Measurements from ENCODE around the gene BEND5.

BEND5 gene

DNA sequence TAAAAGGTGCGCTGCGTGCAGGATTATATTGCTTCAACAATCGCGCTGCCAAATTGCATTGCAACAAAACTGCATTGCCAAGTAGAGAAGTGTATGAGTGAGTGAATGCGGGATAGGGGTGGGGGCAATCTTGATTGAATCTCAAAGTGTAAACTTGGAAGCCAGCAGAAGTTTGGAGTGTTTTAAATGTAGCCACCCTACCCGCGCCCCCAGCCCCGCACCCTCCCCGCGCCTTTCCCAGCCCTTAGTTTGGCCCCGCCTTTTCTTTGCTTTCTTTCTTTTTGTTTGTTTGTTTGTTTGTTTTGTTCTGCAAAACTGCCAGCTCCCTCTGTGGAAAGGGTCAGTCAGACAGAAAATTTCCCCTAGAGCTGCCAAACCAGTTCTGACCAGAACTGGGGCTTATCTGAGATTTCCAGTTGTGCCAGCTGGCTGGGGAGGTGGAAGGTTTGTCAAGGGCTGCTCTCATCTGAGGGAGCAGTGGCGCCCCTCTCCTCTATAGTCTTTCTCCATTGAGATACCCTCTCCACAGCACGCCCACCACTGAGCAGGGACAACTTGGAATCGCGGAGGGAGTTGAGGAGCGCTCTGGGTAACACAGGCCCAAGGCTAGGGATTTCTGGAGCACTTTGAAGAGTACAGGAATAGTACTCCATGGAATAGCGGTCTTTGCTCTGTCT is 666 bp upstream of the BEND5 start:
- Mint-ChIP-seq H3K27me3 (no peaks in the 10 kb centered on the region), H3K9me3 (ENCODE audit: low read depth) (no peaks in the 10 kb centered on the region), H3K27ac (peak overlapping the region; percentile 46), H3K4me1 (ENCODE audit: low read depth) (peaks cover 47% of the 10 kb centered on the region), H3K36me3 (peaks cover under 1% of the 10 kb centered on the region), H3K4me3 (peak overlapping the region; percentile 89)

DNA sequence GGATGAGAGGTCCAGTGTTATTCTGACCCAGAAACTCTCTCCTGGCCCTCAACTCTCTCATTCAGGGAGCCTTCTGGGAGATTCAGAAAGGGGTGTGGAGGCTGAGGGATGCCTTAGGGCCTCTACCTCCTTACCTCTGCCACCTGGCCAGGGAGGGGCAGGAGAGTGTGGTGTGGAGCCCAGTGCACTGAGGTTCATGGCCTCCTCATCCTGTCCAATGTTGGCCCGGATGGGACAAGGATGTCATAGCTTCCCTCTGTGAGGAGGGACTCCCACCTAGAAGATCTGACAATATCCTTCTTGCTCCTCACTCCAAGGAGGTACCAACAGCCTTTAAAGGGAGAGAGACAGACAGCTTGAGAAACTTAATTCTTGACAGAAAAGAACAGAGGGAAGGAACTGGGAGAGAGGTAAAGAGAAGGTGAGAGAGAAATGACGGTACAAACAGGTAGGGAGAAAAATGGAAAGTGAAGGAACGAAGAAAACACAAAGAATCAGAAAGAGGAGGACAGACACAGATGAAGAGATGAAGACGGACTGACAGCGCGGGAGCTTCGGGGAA is 779 bp downstream of the BEND5 start:
- H3K4me3 Mint-ChIP-seq: peak overlapping the region; percentile 91
- peaks cover 58% of the 10 kb centered on the region for H3K4me1 Mint-ChIP-seq (ENCODE audit: low read depth)
- H3K27ac Mint-ChIP-seq: peak overlapping the region; percentile 83

DNA sequence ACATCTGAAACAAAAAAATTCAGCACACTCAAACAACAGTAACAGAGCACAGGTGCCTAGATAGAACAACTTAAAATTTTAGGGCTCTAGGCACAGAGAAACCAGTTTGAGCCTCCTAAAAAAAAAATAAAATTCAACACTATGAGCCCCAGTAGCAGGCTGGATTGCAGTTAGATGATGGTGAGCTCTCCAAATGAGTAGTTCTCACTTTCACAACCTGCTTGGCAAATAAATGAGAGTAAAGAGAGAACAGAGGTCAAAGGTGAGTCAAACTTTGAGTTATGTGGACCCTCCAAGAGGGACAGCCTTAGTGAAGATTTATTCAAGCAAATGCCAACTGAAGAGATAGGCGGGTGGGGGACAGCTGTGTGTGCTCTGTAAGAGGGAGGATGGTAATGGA is 3.6 kb downstream of the BEND5 start:
- Mint-ChIP-seq H3K27me3 (no peaks in the 10 kb centered on the region), H3K27ac (no peak overlapping the region), H3K4me3 (no peak overlapping the region), H3K9me3 (ENCODE audit: low read depth) (no peaks in the 10 kb centered on the region), H3K36me3 (peaks cover 6% of the 10 kb centered on the region), H3K4me1 (ENCODE audit: low read depth) (peaks cover 76% of the 10 kb centered on the region)

More for the DNA sequence above, 779 bp downstream of the BEND5 start:
- H3K9me3 Mint-ChIP-seq (ENCODE audit: low read depth): no peaks in the 10 kb centered on the region
- peaks cover 6% of the 10 kb centered on the region for H3K36me3 Mint-ChIP-seq
- no peaks in the 10 kb centered on the region for H3K27me3 Mint-ChIP-seq

DNA sequence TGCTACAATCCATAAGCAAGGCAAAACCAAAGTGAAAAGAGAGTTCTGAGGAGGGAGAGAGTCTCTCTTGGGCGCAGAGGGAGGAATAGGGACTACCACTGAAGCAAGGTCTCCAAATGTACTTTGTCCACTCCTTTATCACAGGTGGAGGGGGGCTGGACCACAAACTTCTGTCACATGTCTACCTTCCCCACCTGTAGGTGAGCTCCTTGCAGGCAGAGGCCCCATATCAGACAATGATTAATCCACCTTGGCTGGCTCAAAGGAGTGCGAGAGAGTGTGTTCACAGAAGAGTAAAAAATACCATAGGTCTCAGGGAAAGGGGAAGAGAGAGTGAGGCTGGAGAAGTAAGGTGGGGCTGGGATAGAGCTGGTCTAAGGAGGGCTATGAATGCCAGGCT is 4.5 kb downstream of the BEND5 start:
- H3K27ac Mint-ChIP-seq: no peak overlapping the region
- no peak overlapping the region for H3K4me3 Mint-ChIP-seq
- no peaks in the 10 kb centered on the region for H3K9me3 Mint-ChIP-seq (ENCODE audit: low read depth)
- H3K27me3 Mint-ChIP-seq: no peaks in the 10 kb centered on the region
- H3K4me1 Mint-ChIP-seq (ENCODE audit: low read depth): peaks cover 79% of the 10 kb centered on the region
- peaks cover 11% of the 10 kb centered on the region for H3K36me3 Mint-ChIP-seq

DNA sequence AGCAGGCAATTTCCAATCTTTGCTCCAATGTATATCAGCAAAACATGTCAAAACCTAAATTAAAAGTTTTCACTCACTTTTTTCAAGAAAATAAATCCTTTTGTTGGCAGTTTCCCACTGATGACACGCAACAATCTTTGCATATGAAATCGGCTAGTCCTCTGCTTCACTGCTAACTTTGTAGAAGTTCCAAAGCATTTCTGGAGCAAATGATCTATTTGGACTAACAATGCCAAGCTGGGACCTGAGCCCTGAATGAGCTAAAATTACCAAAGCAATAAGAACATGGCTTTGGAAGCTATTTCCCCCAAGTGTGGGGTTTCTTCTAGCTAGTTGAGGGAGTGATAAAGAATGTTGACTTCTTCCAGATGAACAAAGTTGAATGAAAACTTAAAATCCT is 5.1 kb downstream of the BEND5 start:
- no peak overlapping the region for H3K27ac Mint-ChIP-seq

DNA sequence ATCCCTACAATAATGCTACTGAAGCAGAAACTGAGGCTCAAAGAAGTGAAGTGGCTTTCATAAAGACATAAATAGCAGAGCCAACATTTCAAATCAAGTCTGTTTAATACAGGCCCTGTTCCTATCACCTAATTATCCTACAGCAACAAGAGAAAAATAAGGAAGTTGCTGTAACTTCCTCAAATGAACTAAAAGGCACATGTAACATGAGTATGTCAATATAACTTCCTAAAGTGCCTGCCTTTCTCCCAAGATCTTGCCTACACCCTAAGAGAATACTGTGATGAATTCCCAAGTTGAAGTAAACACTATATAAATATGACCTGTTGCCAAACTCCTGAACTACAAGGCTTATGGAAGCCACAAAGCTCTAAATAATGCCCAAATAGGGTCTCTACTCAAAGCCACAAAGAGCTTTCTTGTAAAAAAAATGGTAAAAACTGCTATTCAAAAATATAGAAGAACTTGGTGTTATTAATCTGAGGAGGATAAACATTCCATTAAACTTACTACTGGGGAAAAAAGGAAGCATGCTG is 8.6 kb downstream of the BEND5 start:
- Mint-ChIP-seq H3K4me3 (no peak overlapping the region), H3K27me3 (no peaks in the 10 kb centered on the region), H3K4me1 (ENCODE audit: low read depth) (peaks cover 57% of the 10 kb centered on the region), H3K9me3 (ENCODE audit: low read depth) (no peaks in the 10 kb centered on the region), H3K36me3 (peaks cover 21% of the 10 kb centered on the region), H3K27ac (no peak overlapping the region)

More for the DNA sequence above, 5.1 kb downstream of the BEND5 start:
- H3K4me3 Mint-ChIP-seq: no peak overlapping the region
- peaks cover 79% of the 10 kb centered on the region for H3K4me1 Mint-ChIP-seq (ENCODE audit: low read depth)
- H3K27me3 Mint-ChIP-seq: no peaks in the 10 kb centered on the region
- H3K9me3 Mint-ChIP-seq (ENCODE audit: low read depth): no peaks in the 10 kb centered on the region
- peaks cover 12% of the 10 kb centered on the region for H3K36me3 Mint-ChIP-seq

DNA sequence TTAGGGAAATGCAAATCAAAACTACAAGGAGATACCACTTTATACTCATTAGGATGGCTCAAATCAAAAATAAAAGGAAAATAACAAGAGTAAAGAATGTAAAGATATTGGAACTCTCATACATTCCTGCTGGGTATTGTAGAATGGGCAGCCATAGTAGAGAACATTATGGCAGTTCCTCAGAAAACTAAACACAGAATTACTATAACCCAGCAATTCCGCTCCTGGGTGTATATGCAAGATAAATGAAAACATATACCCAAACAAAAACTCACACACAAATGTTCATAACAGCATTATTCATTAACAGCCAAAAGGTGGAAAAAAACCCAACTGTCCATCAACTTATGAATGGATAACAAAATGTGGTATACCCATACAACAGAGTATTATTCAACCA is 11.4 kb downstream of the BEND5 start:
- Mint-ChIP-seq H3K27me3 (no peaks in the 10 kb centered on the region), H3K9me3 (ENCODE audit: low read depth) (no peaks in the 10 kb centered on the region), H3K27ac (no peak overlapping the region), H3K4me1 (ENCODE audit: low read depth) (peaks cover 34% of the 10 kb centered on the region), H3K4me3 (no peak overlapping the region), H3K36me3 (peaks cover 20% of the 10 kb centered on the region)

DNA sequence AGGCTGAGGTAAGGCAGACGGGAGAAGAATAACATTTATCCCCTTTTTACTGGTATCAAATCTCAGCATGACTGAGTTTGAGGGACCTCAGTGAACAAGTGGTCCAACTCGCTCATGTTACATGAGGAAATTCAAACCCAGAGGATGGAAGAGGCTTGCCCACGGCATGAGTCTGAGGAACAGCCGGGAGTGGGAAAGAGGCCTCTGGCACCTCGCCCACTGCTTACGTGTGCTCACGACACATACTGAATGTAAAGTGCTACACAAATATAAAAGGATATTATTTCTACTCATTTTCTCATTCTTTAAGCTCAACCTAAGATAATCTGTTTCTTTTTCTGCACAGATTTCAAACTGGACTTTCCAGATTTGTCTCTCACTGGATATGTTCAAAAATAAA is 14.7 kb downstream of the BEND5 start:
- H3K9me3 Mint-ChIP-seq (ENCODE audit: low read depth): no peaks in the 10 kb centered on the region
- H3K27ac Mint-ChIP-seq: no peak overlapping the region
- H3K4me3 Mint-ChIP-seq: no peak overlapping the region
- H3K4me1 Mint-ChIP-seq (ENCODE audit: low read depth): peaks cover 12% of the 10 kb centered on the region
- H3K27me3 Mint-ChIP-seq: no peaks in the 10 kb centered on the region
- H3K36me3 Mint-ChIP-seq: peaks cover 28% of the 10 kb centered on the region

DNA sequence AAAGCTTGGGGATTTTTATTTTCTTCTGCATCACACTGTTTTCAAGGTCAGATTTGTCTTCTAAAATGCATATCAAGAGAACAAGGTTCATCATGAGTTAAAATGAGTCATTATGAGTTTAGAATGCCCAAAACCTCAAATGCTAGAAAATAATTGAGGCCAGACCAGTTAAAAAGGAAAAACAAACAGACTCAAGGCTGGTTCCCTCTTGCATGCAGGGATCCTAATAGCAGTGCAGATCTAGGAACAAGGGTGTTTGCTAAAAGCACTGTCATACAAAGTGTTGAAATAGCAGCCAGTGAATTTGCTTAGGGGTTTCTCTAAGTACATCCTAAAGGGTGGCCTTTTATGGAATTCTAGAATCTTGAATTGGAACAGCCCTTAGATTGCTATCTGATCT is 15.3 kb downstream of the BEND5 start:
- Mint-ChIP-seq H3K27ac (no peak overlapping the region), H3K4me1 (ENCODE audit: low read depth) (peaks cover 11% of the 10 kb centered on the region), H3K27me3 (no peaks in the 10 kb centered on the region), H3K9me3 (ENCODE audit: low read depth) (no peaks in the 10 kb centered on the region), H3K4me3 (no peak overlapping the region), H3K36me3 (peaks cover 30% of the 10 kb centered on the region)

DNA sequence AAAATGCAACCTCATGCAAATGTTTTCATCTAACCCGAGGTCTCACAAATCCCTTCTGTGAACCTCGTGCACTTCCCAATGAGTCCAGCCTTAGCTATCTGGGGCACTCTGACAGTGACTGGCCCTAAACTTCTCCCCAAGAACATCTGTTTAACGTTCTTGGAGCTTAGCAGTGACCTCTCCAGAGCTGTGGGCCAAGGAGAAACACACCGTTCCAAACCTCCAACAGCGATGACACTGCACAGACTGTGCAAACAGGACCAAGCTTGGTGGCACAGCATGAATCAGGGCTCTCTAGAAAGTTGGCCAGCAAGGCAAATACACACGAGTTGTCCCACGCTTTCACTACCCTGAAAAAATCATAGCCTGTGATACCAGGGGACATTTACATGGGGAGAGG is 15.8 kb downstream of the BEND5 start:
- Mint-ChIP-seq H3K4me3 (no peak overlapping the region), H3K27me3 (no peaks in the 10 kb centered on the region), H3K27ac (no peak overlapping the region), H3K4me1 (ENCODE audit: low read depth) (peaks cover 11% of the 10 kb centered on the region), H3K36me3 (peaks cover 31% of the 10 kb centered on the region), H3K9me3 (ENCODE audit: low read depth) (no peaks in the 10 kb centered on the region)

DNA sequence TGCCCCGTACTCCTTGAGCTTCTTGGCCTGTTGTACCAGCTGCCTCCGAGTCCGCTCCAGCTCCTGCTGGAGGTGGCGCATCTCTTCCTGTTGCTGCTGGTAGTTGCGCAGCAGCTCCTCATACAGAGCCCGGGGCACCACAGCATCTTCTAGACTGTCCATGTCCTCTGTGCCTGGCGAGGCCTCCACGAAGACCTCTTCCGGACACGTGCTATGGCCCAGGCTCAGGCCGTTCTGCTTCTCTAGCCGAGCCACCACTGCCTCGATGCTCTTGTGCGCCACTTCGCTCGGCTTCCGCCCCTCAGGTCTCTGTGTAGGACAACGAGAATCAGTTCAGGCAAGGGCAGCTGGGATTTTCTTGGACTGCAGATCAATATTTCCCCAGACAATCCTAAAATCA is 17.7 kb downstream of the BEND5 start:
- no peak overlapping the region for H3K27ac Mint-ChIP-seq
- H3K4me3 Mint-ChIP-seq: no peak overlapping the region
- no peaks in the 10 kb centered on the region for H3K27me3 Mint-ChIP-seq
- H3K4me1 Mint-ChIP-seq (ENCODE audit: low read depth): peaks cover 7% of the 10 kb centered on the region
- H3K36me3 Mint-ChIP-seq: peaks cover 27% of the 10 kb centered on the region
- no peaks in the 10 kb centered on the region for H3K9me3 Mint-ChIP-seq (ENCODE audit: low read depth)

DNA sequence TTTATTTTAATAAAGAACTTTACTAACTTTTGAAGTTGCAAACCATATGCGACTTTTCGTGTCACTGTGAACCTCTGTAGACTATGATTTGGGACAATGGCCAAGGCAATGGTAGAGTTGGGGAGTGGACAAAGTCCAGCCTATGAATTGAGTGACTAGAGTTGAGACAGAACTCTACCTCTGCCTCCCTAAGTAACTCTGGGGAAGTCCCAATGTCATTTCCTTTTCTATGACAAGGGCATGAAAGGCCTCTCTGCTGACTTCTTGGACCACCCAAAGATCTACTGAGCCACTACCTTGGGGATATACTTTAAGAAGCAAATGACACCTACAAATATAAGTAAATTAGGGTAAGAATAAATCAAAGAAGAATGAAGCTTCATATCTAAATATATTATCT is 19.3 kb downstream of the BEND5 start:
- Mint-ChIP-seq H3K4me1 (ENCODE audit: low read depth) (peaks cover 7% of the 10 kb centered on the region), H3K27ac (no peak overlapping the region), H3K9me3 (ENCODE audit: low read depth) (no peaks in the 10 kb centered on the region), H3K4me3 (no peak overlapping the region), H3K27me3 (no peaks in the 10 kb centered on the region), H3K36me3 (peaks cover 27% of the 10 kb centered on the region)

DNA sequence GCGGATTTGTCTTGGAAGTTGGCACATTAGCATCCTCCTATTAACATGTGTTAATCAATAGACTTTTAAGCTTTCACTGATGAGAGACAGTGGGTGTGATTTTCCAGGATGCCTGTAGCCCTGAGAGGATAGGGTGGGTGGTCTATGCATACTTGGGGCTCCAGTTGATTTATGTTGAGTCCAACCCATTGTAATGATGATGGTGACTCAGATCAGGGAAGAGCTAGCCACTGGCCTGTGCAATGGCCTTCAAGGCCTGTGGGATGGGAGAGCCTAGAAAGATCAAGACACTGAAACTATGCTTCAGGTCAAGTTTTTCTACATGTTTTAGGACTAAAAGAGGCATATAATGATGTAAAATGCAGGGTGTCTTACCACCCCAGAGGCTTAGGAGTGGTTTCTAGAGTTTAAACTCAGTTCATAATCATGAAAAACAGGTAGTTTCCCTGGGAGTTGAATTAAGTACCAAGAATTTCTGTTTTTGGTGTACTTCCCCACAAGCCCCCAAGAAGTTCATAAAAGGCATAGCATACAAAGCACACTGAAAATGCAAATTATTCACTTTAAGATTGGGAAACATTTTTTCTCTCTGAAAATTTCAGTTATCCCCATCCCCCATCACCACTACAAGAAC is 19.9 kb downstream of the BEND5 start:
- Mint-ChIP-seq H3K27me3 (no peaks in the 10 kb centered on the region), H3K9me3 (ENCODE audit: low read depth) (no peaks in the 10 kb centered on the region), H3K36me3 (peaks cover 26% of the 10 kb centered on the region), H3K27ac (no peak overlapping the region), H3K4me1 (ENCODE audit: low read depth) (peaks cover 7% of the 10 kb centered on the region), H3K4me3 (no peak overlapping the region)

DNA sequence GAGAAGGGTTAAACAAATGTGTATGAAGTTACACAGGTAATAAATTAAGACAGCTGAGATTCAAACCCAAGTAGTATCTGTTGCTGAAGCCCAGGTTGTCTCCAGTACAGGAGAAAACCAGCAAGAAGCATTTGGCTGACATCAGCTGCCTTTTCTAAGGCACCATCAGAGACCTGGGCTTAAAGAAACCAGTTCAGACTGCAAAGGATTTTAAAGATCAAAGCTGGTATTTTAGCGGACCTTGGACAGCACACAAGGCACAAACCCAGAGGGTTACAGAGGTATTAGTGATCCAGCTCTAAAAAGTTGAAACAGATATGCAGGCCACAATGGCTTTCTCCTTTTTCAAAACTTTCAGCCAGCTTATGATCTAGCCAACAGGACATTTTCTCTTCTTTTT is 23.4 kb downstream of the BEND5 start:
- Mint-ChIP-seq H3K27me3 (no peaks in the 10 kb centered on the region), H3K4me3 (no peak overlapping the region), H3K36me3 (peaks cover 17% of the 10 kb centered on the region), H3K4me1 (ENCODE audit: low read depth) (peaks cover 8% of the 10 kb centered on the region), H3K27ac (no peak overlapping the region), H3K9me3 (ENCODE audit: low read depth) (no peaks in the 10 kb centered on the region)

DNA sequence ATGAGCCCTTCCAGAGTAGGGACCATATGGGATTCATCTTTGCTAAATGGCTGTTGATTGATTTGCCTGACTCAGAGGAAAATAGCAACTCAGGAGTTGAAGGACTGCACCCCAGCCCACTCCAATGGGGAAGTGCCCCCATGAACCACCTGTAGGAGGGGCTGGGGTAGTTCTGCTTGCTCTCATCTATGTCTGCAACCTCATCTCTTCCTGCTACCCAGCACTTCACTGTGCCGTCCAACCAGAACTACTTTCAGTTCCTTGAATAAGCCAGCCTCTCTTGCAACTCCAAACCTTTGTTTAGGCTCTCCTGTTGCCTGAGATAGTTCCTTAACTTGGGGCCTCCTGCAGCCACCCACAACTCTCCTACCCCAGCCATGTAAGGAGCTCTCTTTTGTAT is 26.6 kb downstream of the BEND5 start:
- Mint-ChIP-seq H3K4me3 (no peak overlapping the region), H3K27ac (no peak overlapping the region), H3K36me3 (peaks cover 9% of the 10 kb centered on the region), H3K4me1 (ENCODE audit: low read depth) (peaks cover 2% of the 10 kb centered on the region), H3K27me3 (no peaks in the 10 kb centered on the region), H3K9me3 (ENCODE audit: low read depth) (no peaks in the 10 kb centered on the region)

All from activated naive CD8-positive, alpha-beta T cell (primary cell).